Testis (tissue), 2 donors: Measurements from ENCODE around the gene KRT7.

ENCODE experiments used
- CTCF ChIP-seq, 3 experiments: fragments of 450-650 bp in 2 of 3; fragments of 200-600 bp in 1 of 3; sonication (generic) in 1 of 3; IDR thresholded peaks; one replicate each; pipeline ENCODE4 v1.5.1; 2016 to 2019; ENCODE audit warnings: antibody characterized with exemption in 3 of 3, mild to moderate bottlenecking in 2 of 3, moderate library complexity in 1 of 3
- POLR2A ChIP-seq: fragments of 450-650 bp; IDR thresholded peaks from one replicate; pipeline ENCODE4 v1.6.1; 2017; ENCODE audit warnings: antibody characterized with exemption, mild to moderate bottlenecking, moderate library complexity

- TF ChIP-seq CTCF (IDR thresholded peaks at IDR 0.05) (no peak), POLR2A (no peak)
Measured at GRCh38 chr12:52263761-52264434, 30.9 kb downstream of the KRT7 start.
